ENCODE data around the gene ASIC4. TPM values are rescaled to one million over a fixed set of nuclear protein-coding genes. Genes with fewer than 3 reads are reported as not detected.

Gene ASIC4
- total and polyA plus RNA-seq, 2 of the 13 experiments (the other 11 are each of a cell fraction or from before 2014, with no cell fraction given), result 0.03 TPM; not detected in 1

DNA sequence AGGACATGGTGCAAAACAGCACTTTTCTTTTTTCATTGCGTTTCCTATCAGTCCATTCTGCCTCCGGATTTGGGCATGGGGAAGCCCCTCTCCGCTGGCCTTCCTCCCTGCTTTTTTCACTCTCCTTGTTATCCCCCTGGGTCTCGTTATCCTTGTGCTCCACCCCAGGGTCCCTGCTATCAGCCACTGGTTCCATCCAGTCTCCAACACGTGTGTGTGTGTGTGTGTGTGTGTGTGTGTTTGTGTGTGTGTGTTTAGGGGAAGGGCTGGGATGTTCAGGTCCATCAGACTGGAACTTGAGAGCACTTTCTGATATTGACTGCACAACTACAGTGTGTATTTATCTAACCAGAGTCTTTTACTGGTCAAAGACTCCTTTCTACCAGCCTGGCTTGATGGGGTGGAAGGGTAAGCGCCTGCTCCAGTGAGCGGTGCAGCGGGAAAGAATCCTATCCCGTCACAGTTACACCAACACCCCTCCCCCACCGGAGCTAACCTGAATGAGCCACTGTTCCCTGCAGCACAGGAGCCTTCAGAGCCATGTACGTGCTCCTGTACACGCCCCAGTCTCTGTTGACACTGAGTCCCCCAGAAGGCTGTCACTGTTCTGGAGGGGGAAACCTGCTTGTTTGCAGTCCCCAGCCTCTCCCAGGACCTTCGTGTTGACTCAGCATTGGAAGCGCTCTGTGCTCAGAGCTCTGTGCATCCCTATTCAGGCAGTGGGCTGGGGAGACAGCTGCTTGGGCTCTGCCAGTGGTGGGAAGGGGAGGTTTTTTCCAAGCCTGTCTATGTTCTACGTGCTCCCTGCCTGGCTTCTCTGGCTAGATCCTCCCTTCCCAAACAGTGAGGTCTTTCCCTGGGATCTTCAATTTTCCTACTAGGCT lies 62.5 kb downstream of the ASIC4 start (continued):
- TF ChIP-seq, protein P1, sequence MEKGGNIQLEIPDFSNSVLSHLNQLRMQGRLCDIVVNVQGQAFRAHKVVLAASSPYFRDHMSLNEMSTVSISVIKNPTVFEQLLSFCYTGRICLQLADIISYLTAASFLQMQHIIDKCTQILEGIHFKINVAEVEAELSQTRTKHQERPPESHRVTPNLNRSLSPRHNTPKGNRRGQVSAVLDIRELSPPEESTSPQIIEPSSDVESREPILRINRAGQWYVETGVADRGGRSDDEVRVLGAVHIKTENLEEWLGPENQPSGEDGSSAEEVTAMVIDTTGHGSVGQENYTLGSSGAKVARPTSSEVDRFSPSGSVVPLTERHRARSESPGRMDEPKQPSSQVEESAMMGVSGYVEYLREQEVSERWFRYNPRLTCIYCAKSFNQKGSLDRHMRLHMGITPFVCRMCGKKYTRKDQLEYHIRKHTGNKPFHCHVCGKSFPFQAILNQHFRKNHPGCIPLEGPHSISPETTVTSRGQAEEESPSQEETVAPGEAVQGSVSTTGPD (CRISPR knock-in tag; IDR thresholded peaks at IDR 0.05), result peak; percentile 94
- TF ChIP-seq RFX5 (IDR thresholded peaks at IDR 0.05; ENCODE audit: low read depth, low read length), result peak; percentile 69; the same call in 1 of the 2 replicates
- peak; percentile 93 to 98 for TF ChIP-seq MAFK (conservative IDR thresholded peaks at IDR 0.05 in 1 of 2, IDR thresholded peaks at IDR 0.05 in 1 of 2; ENCODE audit: low read length in 2 of 2)
- TF ChIP-seq ZNF17 (CRISPR knock-in tag; IDR thresholded peaks at IDR 0.05), result no peak
- TF ChIP-seq NCOA5 (CRISPR knock-in tag; IDR thresholded peaks at IDR 0.05), result no peak
- peak; percentile 92 for TF ChIP-seq MXD4 (CRISPR knock-in tag; IDR thresholded peaks at IDR 0.05)
- TF ChIP-seq, protein P2, sequence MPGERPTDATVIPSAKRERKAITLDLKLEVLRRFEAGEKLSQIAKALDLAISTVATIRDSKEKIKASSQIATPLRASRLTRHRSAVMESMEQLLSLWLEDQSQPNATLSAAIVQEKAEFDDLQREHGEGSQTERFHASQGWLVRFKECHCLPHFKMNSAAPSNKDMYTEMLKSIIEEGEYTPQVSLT (CRISPR knock-in tag; IDR thresholded peaks at IDR 0.05; ENCODE audit: borderline replicate concordance, low read depth), result peak; percentile 49
- TF ChIP-seq ZFP41 (CRISPR knock-in tag; IDR thresholded peaks at IDR 0.05; ENCODE audit: borderline replicate concordance), result 0 out of 2 replicates have a peak, but pooled peaks have one; percentile 16
- TF ChIP-seq ZBTB34 (CRISPR knock-in tag; IDR thresholded peaks at IDR 0.05), result peak; percentile 89; the same call in 1 of the 2 replicates
- peak; percentile 27 for TF ChIP-seq ZNF781 (CRISPR knock-in tag; IDR thresholded peaks at IDR 0.05; ENCODE audit: borderline replicate concordance, not compliant biosample characterization)
- peak; percentile 89; the same call in 1 of the 2 replicates for TF ChIP-seq ZNF569 (CRISPR knock-in tag; IDR thresholded peaks at IDR 0.05; ENCODE audit: borderline replicate concordance)
- 0 out of 2 replicates have a peak, but pooled peaks have one; percentile 33 for TF ChIP-seq LCORL (IDR thresholded peaks at IDR 0.05)
- peak; percentile 99 for TF ChIP-seq LCORL (CRISPR knock-in tag; IDR thresholded peaks at IDR 0.05)
- 0 out of 2 replicates have a peak, but pooled peaks have one; percentile 30 for TF ChIP-seq ZNF850 (CRISPR knock-in tag; conservative IDR thresholded peaks at IDR 0.05)
- TF ChIP-seq MXI1 (IDR thresholded peaks at IDR 0.05; ENCODE audit: borderline replicate concordance, low read depth, low read length), result peak; percentile 95; the same call in 2 of the 3 replicates
- peak; percentile 99 for TF ChIP-seq PHF21A (CRISPR knock-in tag; IDR thresholded peaks at IDR 0.05)
- TF ChIP-seq DNMT1 (CRISPR knock-in tag; IDR thresholded peaks at IDR 0.05), result peak; percentile 50; the same call in 1 of the 2 replicates
- peak; percentile 89; the same call in 1 of the 2 replicates for TF ChIP-seq ZNF33A (CRISPR knock-in tag; IDR thresholded peaks at IDR 0.05; ENCODE audit: borderline replicate concordance)
- peak; percentile 79 for TF ChIP-seq ZBTB21 (CRISPR knock-in tag; IDR thresholded peaks at IDR 0.05)
- no peak for TF ChIP-seq ZNF10 (CRISPR knock-in tag; IDR thresholded peaks at IDR 0.05; ENCODE audit: borderline replicate concordance, low read depth)
- peak; percentile 94 for TF ChIP-seq ATF2 (CRISPR knock-in tag; IDR thresholded peaks at IDR 0.05)
- TF ChIP-seq ARNT (IDR thresholded peaks at IDR 0.05), result peak; percentile 50; the same call in 1 of the 2 replicates
- TF ChIP-seq, protein P3, sequence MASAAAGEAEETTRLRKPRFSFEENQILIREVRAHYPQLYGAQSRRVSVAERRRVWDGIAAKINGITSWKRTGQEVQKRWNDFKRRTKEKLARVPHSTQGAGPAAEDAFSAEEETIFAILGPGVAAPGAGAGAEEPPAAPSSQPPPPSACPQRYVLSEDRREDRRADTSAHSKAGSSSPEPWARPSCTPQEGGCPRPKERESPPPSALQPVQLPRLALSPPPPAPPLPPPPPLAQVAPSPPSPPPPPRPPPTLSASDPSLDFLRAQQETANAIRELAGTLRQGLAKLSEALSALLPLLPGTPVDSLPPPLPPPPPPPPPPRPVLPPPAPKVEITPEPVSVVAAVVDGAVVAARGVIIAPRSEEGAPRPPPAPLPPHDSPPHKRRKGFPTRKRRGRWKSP (CRISPR knock-in tag; IDR thresholded peaks at IDR 0.05), result peak; percentile 85

All from HepG2 (cell line).